B cell (primary cell): Measurements from ENCODE around the gene SPRYD3. TPM values are rescaled to one million over a fixed set of nuclear protein-coding genes. Genes with fewer than 3 reads are reported as not detected.

Source experiments
- ATAC-seq: fragments of 200-7000 bp; cut with Tn5 transposase; one replicate; pipeline ENCODE4 v1.10.0; 2021; ENCODE audit warnings: low read depth, mild to moderate bottlenecking, moderate number of reproducible peaks, moderate library complexity
- CTCF ChIA-PET: fragments of 350-600 bp; sonication (Branson Sonifier 250); formaldehyde crosslinking; loops from one replicate; lab custom pipeline; 2021; ENCODE audit warnings: antibody characterized with exemption, inconsistent platforms; lab: Charles Lee
- POLR2A ChIA-PET: fragments of 350-600 bp; sonication (Branson Sonifier 250); formaldehyde crosslinking; loops from one replicate; lab custom pipeline; 2021; ENCODE audit warnings: antibody characterized with exemption; lab: Charles Lee
- DNase-seq: peaks from one replicate; pipeline ENCODE4 v3.0.0; 2013
- H2AFZ ChIP-seq: 2 replicates; pipeline ENCODE4 v1.6.1; 2012; ENCODE audit warnings: mild to moderate bottlenecking, low read depth, low read length; ENCODE audit not compliant: insufficient read depth, poor library complexity, severe bottlenecking
- H3K27ac ChIP-seq, 2 donors: 1 replicate in 1 of 2; 2 replicates in 1 of 2; pipeline ENCODE4 v1.5.1; 2012 to 2013; ENCODE audit warnings: low read length in 2 of 2, mild to moderate bottlenecking in 2 of 2, moderate library complexity in 1 of 2
- H3K27me3 ChIP-seq, 4 experiments: fragments of 200-600 bp in 1 of 4; sonication (generic) in 1 of 4; replicated peaks in 1 of 4; 1 replicate in 2 of 4; 2 replicates in 2 of 4; pipeline versions ENCODE4 v1.6.1 to v1.7.0; 2013 to 2016; ENCODE audit warnings: low read length in 3 of 4, mild to moderate bottlenecking in 2 of 4, mixed read lengths in 1 of 4, moderate library complexity in 1 of 4; ENCODE audit not compliant: insufficient read depth in 4 of 4, control insufficient read depth in 3 of 4; ENCODE audit errors: control extremely low read depth in 1 of 4
- H3K36me3 ChIP-seq, 2 experiments: replicated peaks in 1 of 2; 1 replicate in 1 of 2; 2 replicates in 1 of 2; pipeline versions ENCODE4 v1.6.1 to v1.7.1; 2013; ENCODE audit warnings: low read length in 1 of 2; ENCODE audit not compliant: insufficient read depth in 2 of 2, control insufficient read depth in 1 of 2; ENCODE audit errors: control extremely low read depth in 1 of 2, extremely low read depth in 1 of 2
- H3K4me1 ChIP-seq, 2 donors: fragments of 200-600 bp in 1 of 2; sonication (generic) in 1 of 2; 1 replicate in 1 of 2; 2 replicates in 1 of 2; pipeline versions ENCODE4 v1.5.1 to v1.6.1; 2013 to 2017; ENCODE audit warnings: low read length in 2 of 2; ENCODE audit not compliant: control insufficient read depth in 2 of 2, insufficient read depth in 2 of 2
- H3K4me2 ChIP-seq: replicated peaks from 2 replicates; pipeline ENCODE3; 2012; ENCODE audit warnings: mild to moderate bottlenecking, low read depth, low read length; ENCODE audit not compliant: poor library complexity, severe bottlenecking
- H3K4me3 ChIP-seq, 5 experiments: fragments of 200-600 bp in 1 of 5; sonication (generic) in 1 of 5; 1 replicate in 3 of 5; 2 replicates in 2 of 5; pipeline versions ENCODE4 v1.5.1 to v1.7.0; 2011 to 2016; ENCODE audit warnings: low read length in 4 of 5, mild to moderate bottlenecking in 4 of 5, low read depth in 2 of 5, control low read depth in 1 of 5, moderate library complexity in 1 of 5; ENCODE audit not compliant: insufficient read depth in 1 of 5; ENCODE audit errors: control extremely low read depth in 1 of 5, extremely low read depth in 1 of 5
- H3K79me2 ChIP-seq: fragments of 200-600 bp; sonication (generic); one replicate; pipeline ENCODE4 v1.6.0; 2016; ENCODE audit warnings: low read length; ENCODE audit not compliant: control insufficient read depth, insufficient read depth
- H3K9ac ChIP-seq: fragments of 200-600 bp; sonication (generic); 2 replicates; pipeline ENCODE4 v1.6.1; 2017; ENCODE audit warnings: mild to moderate bottlenecking, low read length, moderate library complexity
- H3K9me3 ChIP-seq, 3 donors: one replicate each; pipeline versions ENCODE4 v1.6.1 to v1.7.1; 2013; ENCODE audit warnings: low read length in 2 of 3; ENCODE audit not compliant: control insufficient read depth in 2 of 3, insufficient read depth in 1 of 3; ENCODE audit errors: control extremely low read depth in 1 of 3
- H4K20me1 ChIP-seq: 2 replicates; pipeline ENCODE4 v1.6.0; 2012; ENCODE audit warnings: mild to moderate bottlenecking, low read length; ENCODE audit not compliant: insufficient read depth, control insufficient read depth, poor library complexity, severe bottlenecking
- H3K27ac Mint-ChIP-seq: one replicate; pipeline ENCODE4 v1.8.0; 2021; ENCODE audit warnings: mixed read lengths
- H3K27me3 Mint-ChIP-seq: one replicate; pipeline ENCODE4 v1.8.0; 2021; ENCODE audit warnings: mixed read lengths
- H3K4me1 Mint-ChIP-seq: one replicate; pipeline ENCODE4 v1.8.0; 2021; ENCODE audit warnings: mixed read lengths
- H3K4me3 Mint-ChIP-seq: one replicate; pipeline ENCODE4 v1.8.0; 2021; ENCODE audit warnings: mixed read lengths
- H3K9me3 Mint-ChIP-seq: one replicate; pipeline ENCODE4 v1.8.0; 2022; ENCODE audit warnings: mixed read lengths; ENCODE audit not compliant: insufficient read depth
- CTCF ChIP-seq: fragments of 200-600 bp; IDR thresholded peaks from one replicate; pipeline ENCODE4 v1.8.0; 2022; ENCODE audit warnings: antibody characterized with exemption, mild to moderate bottlenecking
- EZH2 ChIP-seq: IDR thresholded peaks from 2 replicates; pipeline ENCODE4 v1.6.1; 2012; ENCODE audit warnings: borderline replicate concordance, low read depth, mild to moderate bottlenecking, moderate library complexity, low read length; ENCODE audit not compliant: insufficient read depth, poor library complexity, severe bottlenecking
- WGBS: methylation state at CpG from one replicate; pipeline ENCODE4 v1.1.5; 2013; ENCODE audit warnings: missing lambda C conversion rate; ENCODE audit not compliant: insufficient coverage; 5-methylcytosine and 5-hydroxymethylcytosine counted together
- intact Hi-C: fragments of 100-400 bp; cut with micrococcal nuclease; formaldehyde crosslinking; loops from one replicate; pipeline ENCODE4 v1.10.0; 2022
- polyA plus RNA-seq: library from polyadenylated mRNA; depleted of rRNA; stranded (reverse); fragments of >200 nt; gene quantifications from 2 replicates; pipeline ENCODE4 v1.2.3, GENCODE V29; 2012
- total RNA-seq, 2 donors: library from RNA; stranded (reverse); fragments of 120-200 nt in 1 of 2; gene quantifications; 1 replicate in 1 of 2; 2 replicates in 1 of 2; pipeline versions ENCODE4 v1.2.3 to v1.2.4, GENCODE V29; 2013 to 2022

SPRYD3 gene
- total and polyA plus RNA-seq, 2 donors (not counting 1 experiment from before 2014, with no cell fraction given), result 15.9 to 43.3 TPM

GRCh38 chr12:53074999-53075370 is 4.2 kb downstream of the SPRYD3 start:
- peaks cover 29% of the 10 kb centered on the region for H4K20me1 ChIP-seq
- Mint-ChIP-seq H3K27ac (no peak overlapping the region), H3K9me3 (no peaks in the 10 kb centered on the region), H3K4me3 (no peak overlapping the region), H3K27me3 (no peaks in the 10 kb centered on the region), H3K4me1 (peaks cover 47% of the 10 kb centered on the region)
- intact Hi-C loops, result loop anchor here (10.0 kb wide), 1 partner anchor 250 kb away; the partner anchor contains the start of gene AAAS
- no peak overlapping the region for H2AFZ ChIP-seq
- DNase-seq (no peak), ATAC-seq (no peak)
- H3K79me2 ChIP-seq, result peaks cover 31% of the 10 kb centered on the region
- WGBS, result 94% methylated on average over 3 of the region's 3 CpGs
- H3K4me2 ChIP-seq, result no peak overlapping the region
- no peak overlapping the region for H3K4me3 ChIP-seq
- peaks cover 15 to 37% of the 10 kb centered on the region in 2 donors for H3K4me1 ChIP-seq
- H3K27me3 ChIP-seq, result no peaks in the 10 kb centered on the region
- peaks cover 0 to 57% of the 10 kb centered on the region in 2 experiments for H3K36me3 ChIP-seq
- ChIA-PET CTCF (interaction anchor here (1.3 kb wide), 1 partner anchor 9 kb away, joined by 7 read pairs; no protein-coding TSS in a partner anchor), POLR2A (no interaction called here)
- H3K9me3 ChIP-seq, result no peaks in the 10 kb centered on the region
- TF ChIP-seq CTCF (no peak), EZH2 (no peak)
- no peak overlapping the region for H3K9ac ChIP-seq
- H3K27ac ChIP-seq, result no peak overlapping the region

- Histone ChIP-seq H4K20me1 (peaks cover 31% of the 10 kb centered on the region), H3K27ac (no peak overlapping the region), H3K79me2 (peaks cover 26% of the 10 kb centered on the region), H3K4me2 (no peak overlapping the region), H2AFZ (no peak overlapping the region), H3K4me3 (no peak overlapping the region), H3K9ac (no peak overlapping the region), H3K27me3 (no peaks in the 10 kb centered on the region), H3K36me3 (peaks cover 0 to 62% of the 10 kb centered on the region in 2 experiments), H3K4me1 (peaks cover 12 to 33% of the 10 kb centered on the region in 2 donors), H3K9me3 (no peaks in the 10 kb centered on the region)
- Mint-ChIP-seq H3K9me3 (no peaks in the 10 kb centered on the region), H3K27ac (no peak overlapping the region), H3K4me3 (no peak overlapping the region), H3K27me3 (no peaks in the 10 kb centered on the region), H3K4me1 (peaks cover 42% of the 10 kb centered on the region)
- TF ChIP-seq CTCF (no peak), EZH2 (no peak)
- over 99% methylated on average over 11 of the region's 11 CpGs for WGBS
- CTCF ChIA-PET, result interaction anchor here (14.1 kb wide), 1 partner anchor 24 kb away, joined by 344 read pairs; the partner anchor contains the start of genes IGFBP6 and SOAT2
- ATAC-seq, result no peak
- intact Hi-C loops, result loop anchor here (10.0 kb wide), 1 partner anchor 250 kb away; the partner anchor contains the start of gene AAAS
- DNase-seq, result no peak
- POLR2A ChIA-PET, result no interaction called here
These were observed 4.7 kb downstream of the SPRYD3 start for GRCh38 chr12:53074283-53074998.
